ENCODE results near the gene NPS. TPM values are rescaled to one million over a fixed set of nuclear protein-coding genes. Genes with fewer than 3 reads are reported as not detected.

Gene NPS
- polyA plus RNA-seq, 3 donors, result not detected

- peaks cover 0 to 17% (median 5%) of the 10 kb centered on the region in 7 donors for H3K9me3 Mint-ChIP-seq
- Histone ChIP-seq H3K4me3 (replicated peaks in 1 of 3; ENCODE audit: low read depth in 2 of 3, low read length in 3 of 3) (no peak overlapping the region), H3K79me2 (ENCODE audit: insufficient read depth, low read length) (no peaks in the 10 kb centered on the region), H3K4me2 (replicated peaks; ENCODE audit: extremely low read depth, low read length, poor library complexity, severe bottlenecking) (no peak overlapping the region), H3K9ac (ENCODE audit: insufficient read depth, low read length, poor library complexity, severe bottlenecking) (no peak overlapping the region), H3K27ac (ENCODE audit: low read depth in 1 of 2, low read length in 2 of 2) (no peak overlapping the region), H3K36me3 (replicated peaks in 1 of 2; ENCODE audit: control insufficient read depth in 1 of 2, insufficient read depth in 2 of 2, low read length in 2 of 2) (no peaks in the 10 kb centered on the region), H4K20me1 (ENCODE audit: insufficient read depth, low read length) (no peaks in the 10 kb centered on the region), H2AFZ (ENCODE audit: insufficient read depth, low read depth, low read length, poor library complexity, severe bottlenecking) (no peak overlapping the region), H3K27me3 (ENCODE audit: control insufficient read depth in 2 of 2, insufficient read depth in 2 of 2, low read length in 2 of 2) (no peaks in the 10 kb centered on the region), H3K4me1 (ENCODE audit: control insufficient read depth in 1 of 2, insufficient read depth in 2 of 2, low read length in 2 of 2) (no peaks in the 10 kb centered on the region), H3K9me3 (replicated peaks in 1 of 2; ENCODE audit: control insufficient read depth in 1 of 2, insufficient read depth in 1 of 2, low read length in 2 of 2) (no peaks in the 10 kb centered on the region)
- no peak overlapping the region for H3K4me3 Mint-ChIP-seq
- no peak for DNase-seq
- TF ChIP-seq, protein P1, sequence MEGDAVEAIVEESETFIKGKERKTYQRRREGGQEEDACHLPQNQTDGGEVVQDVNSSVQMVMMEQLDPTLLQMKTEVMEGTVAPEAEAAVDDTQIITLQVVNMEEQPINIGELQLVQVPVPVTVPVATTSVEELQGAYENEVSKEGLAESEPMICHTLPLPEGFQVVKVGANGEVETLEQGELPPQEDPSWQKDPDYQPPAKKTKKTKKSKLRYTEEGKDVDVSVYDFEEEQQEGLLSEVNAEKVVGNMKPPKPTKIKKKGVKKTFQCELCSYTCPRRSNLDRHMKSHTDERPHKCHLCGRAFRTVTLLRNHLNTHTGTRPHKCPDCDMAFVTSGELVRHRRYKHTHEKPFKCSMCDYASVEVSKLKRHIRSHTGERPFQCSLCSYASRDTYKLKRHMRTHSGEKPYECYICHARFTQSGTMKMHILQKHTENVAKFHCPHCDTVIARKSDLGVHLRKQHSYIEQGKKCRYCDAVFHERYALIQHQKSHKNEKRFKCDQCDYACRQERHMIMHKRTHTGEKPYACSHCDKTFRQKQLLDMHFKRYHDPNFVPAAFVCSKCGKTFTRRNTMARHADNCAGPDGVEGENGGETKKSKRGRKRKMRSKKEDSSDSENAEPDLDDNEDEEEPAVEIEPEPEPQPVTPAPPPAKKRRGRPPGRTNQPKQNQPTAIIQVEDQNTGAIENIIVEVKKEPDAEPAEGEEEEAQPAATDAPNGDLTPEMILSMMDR (IDR thresholded peaks at IDR 0.05), result no peak
- peak overlapping the region in 1 of 7 donors; percentile 40 for H3K27ac Mint-ChIP-seq
- no peaks in the 10 kb centered on the region for H3K36me3 Mint-ChIP-seq
- WGBS (ENCODE audit: insufficient coverage), result 86% methylated on average over 5 of the region's 7 CpGs
- intact Hi-C loops (cut with micrococcal nuclease), result no loop called here
- H3K27me3 Mint-ChIP-seq (ENCODE audit: low read depth in 3 of 3), result peaks cover 1 to 8% (median 7%) of the 10 kb centered on the region in 3 donors
- peaks cover 2% of the 10 kb centered on the region for H3K4me1 Mint-ChIP-seq
Observed at GRCh38 chr10:127524908-127525665, 24.0 kb upstream of the NPS start.

DNA sequence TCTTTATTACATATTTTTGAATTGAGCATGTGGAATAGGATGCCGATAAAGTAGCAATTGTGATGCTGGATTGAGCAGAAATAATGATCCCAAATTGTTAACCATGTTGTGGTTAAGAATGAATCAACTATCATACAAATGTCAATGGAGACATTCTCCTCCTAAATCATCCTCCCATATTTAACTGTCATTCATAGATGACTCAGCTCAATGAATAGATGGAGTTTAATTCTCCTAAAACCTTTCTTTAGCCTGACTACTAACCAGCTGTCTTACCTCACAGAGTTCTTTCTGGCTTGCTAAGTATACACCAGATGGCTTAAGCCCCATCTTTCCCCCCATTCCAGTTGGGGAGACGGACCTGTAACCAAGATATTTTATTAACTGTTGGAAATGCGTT lies 23.4 kb upstream of the NPS start:
- Histone ChIP-seq H3K9ac (ENCODE audit: insufficient read depth, low read length, poor library complexity, severe bottlenecking) (no peak overlapping the region), H3K36me3 (replicated peaks in 1 of 2; ENCODE audit: control insufficient read depth in 1 of 2, insufficient read depth in 2 of 2, low read length in 2 of 2) (no peaks in the 10 kb centered on the region), H3K4me3 (replicated peaks in 1 of 3; ENCODE audit: low read depth in 2 of 3, low read length in 3 of 3) (no peak overlapping the region), H3K27ac (ENCODE audit: low read depth in 1 of 2, low read length in 2 of 2) (no peak overlapping the region), H3K4me2 (replicated peaks; ENCODE audit: extremely low read depth, low read length, poor library complexity, severe bottlenecking) (no peak overlapping the region), H3K4me1 (ENCODE audit: control insufficient read depth in 1 of 2, insufficient read depth in 2 of 2, low read length in 2 of 2) (no peaks in the 10 kb centered on the region), H3K79me2 (ENCODE audit: insufficient read depth, low read length) (no peaks in the 10 kb centered on the region), H3K27me3 (ENCODE audit: control insufficient read depth in 2 of 2, insufficient read depth in 2 of 2, low read length in 2 of 2) (no peaks in the 10 kb centered on the region), H4K20me1 (ENCODE audit: insufficient read depth, low read length) (no peaks in the 10 kb centered on the region), H2AFZ (ENCODE audit: insufficient read depth, low read depth, low read length, poor library complexity, severe bottlenecking) (no peak overlapping the region), H3K9me3 (replicated peaks in 1 of 2; ENCODE audit: control insufficient read depth in 1 of 2, insufficient read depth in 1 of 2, low read length in 2 of 2) (no peaks in the 10 kb centered on the region)
- Mint-ChIP-seq H3K27ac (no peak overlapping the region), H3K4me1 (peaks cover 2% of the 10 kb centered on the region), H3K27me3 (ENCODE audit: low read depth in 3 of 3) (peaks cover 1 to 10% (median 8%) of the 10 kb centered on the region in 3 donors), H3K36me3 (no peaks in the 10 kb centered on the region), H3K9me3 (peaks cover 0 to 19% (median 6%) of the 10 kb centered on the region in 7 donors), H3K4me3 (no peak overlapping the region)
- intact Hi-C loops (cut with micrococcal nuclease), result no loop called here
- no peak for DNase-seq
- 80% methylated on average over 1 of the region's 3 CpGs for WGBS (ENCODE audit: insufficient coverage)
- TF ChIP-seq, protein P1 (IDR thresholded peaks at IDR 0.05), result no peak

Measured in CD14-positive monocyte (primary cell).